Esophagus muscularis mucosa (tissue), 4 donors: ENCODE measurements around the gene ZNF536. TPM values are rescaled to one million over a fixed set of nuclear protein-coding genes. Genes with fewer than 3 reads are reported as not detected.

Source experiments
- DNase-seq: peaks from one replicate; pipeline ENCODE4 v3.0.0-alpha.2; 2017; ENCODE audit errors: extremely low spot score
- H3K27ac ChIP-seq, 4 donors: fragments of 200-600 bp; sonication (generic); replicated peaks in 1 of 4; 1 replicate in 3 of 4; 2 replicates in 1 of 4; pipeline ENCODE4 v1.5.1; 2016 to 2019; ENCODE audit warnings: mild to moderate bottlenecking in 1 of 4
- H3K27me3 ChIP-seq, 4 donors: fragments of 200-600 bp; sonication (generic); one replicate each; pipeline versions ENCODE4 v1.5.1 to v1.6.0; 2016 to 2019
- H3K36me3 ChIP-seq, 4 donors: fragments of 200-600 bp; sonication (generic); one replicate each; pipeline ENCODE4 v1.5.1; 2016 to 2019
- H3K4me1 ChIP-seq, 4 donors: fragments of 200-600 bp; sonication (generic); one replicate each; pipeline ENCODE4 v1.5.1; 2016 to 2019
- H3K4me3 ChIP-seq, 4 donors: fragments of 200-600 bp; sonication (generic); 1 replicate in 2 of 4; 2 replicates in 2 of 4; pipeline ENCODE4 v1.5.1; 2016 to 2019; ENCODE audit warnings: mild to moderate bottlenecking in 4 of 4, moderate library complexity in 1 of 4
- H3K9me3 ChIP-seq, 4 donors: fragments of 200-600 bp; sonication (generic); 1 replicate in 3 of 4; 2 replicates in 1 of 4; pipeline ENCODE4 v1.5.1; 2016 to 2019
- CTCF ChIP-seq, 3 experiments: fragments of 200-600 bp in 2 of 3; fragments of 450-650 bp in 1 of 3; sonication (generic) in 2 of 3; IDR thresholded peaks; one replicate each; pipeline ENCODE4 v1.5.1; 2017 to 2019; ENCODE audit warnings: antibody characterized with exemption in 3 of 3, mild to moderate bottlenecking in 2 of 3, moderate library complexity in 1 of 3
- EP300 ChIP-seq: sonication (generic); formaldehyde crosslinking; IDR thresholded peaks from one replicate; pipeline ENCODE4 v1.6.1; 2017; ENCODE audit warnings: antibody characterized with exemption
- POLR2A ChIP-seq: fragments of 450-650 bp; IDR thresholded peaks from one replicate; pipeline ENCODE4 v1.6.1; 2017; ENCODE audit warnings: antibody characterized with exemption, moderate library complexity, mild to moderate bottlenecking, low read depth
- POLR2AphosphoS5 ChIP-seq, 2 donors: sonication (generic); formaldehyde crosslinking; IDR thresholded peaks; one replicate each; pipeline ENCODE4 v1.6.1; 2017; ENCODE audit warnings: antibody characterized with exemption in 2 of 2
- WGBS: methylation state at CpG from one replicate; pipeline ENCODE4 v1.1.5; 2018; 5-methylcytosine and 5-hydroxymethylcytosine counted together
- intact Hi-C: fragments of 100-400 bp; cut with DNase I; formaldehyde crosslinking; loops from one replicate; pipeline ENCODE4 v1.15.1; 2023
- total RNA-seq, 4 donors: library from RNA; depleted of rRNA; stranded (reverse); fragments of >200 nt; gene quantifications; one replicate each; pipeline versions ENCODE4 v1.1.0 to v1.2.1, GENCODE V29; 2016

The ZNF536 gene
- total RNA-seq, 4 donors from 2014 or later = 2.5 to 7.3 (median 5.6) TPM

- TF ChIP-seq CTCF (IDR thresholded peaks at IDR 0.05) (no peak), POLR2A (no peak), POLR2AphosphoS5 (IDR thresholded peaks at IDR 0.05) (no peak), EP300 (no peak)
- intact Hi-C loops = no loop called here
- Histone ChIP-seq H3K4me1 (no peaks in the 10 kb centered on the region), H3K27ac (no peak overlapping the region), H3K36me3 (peaks cover 0 to 4% (median 0%) of the 10 kb centered on the region in 4 donors), H3K27me3 (peaks cover 0 to 33% (median 0%) of the 10 kb centered on the region in 4 donors), H3K9me3 (no peaks in the 10 kb centered on the region), H3K4me3 (no peak overlapping the region)
- 58% methylated on average over 12 of the region's 12 CpGs for WGBS
- no peak for DNase-seq
Observed at GRCh38 chr19:30439310-30439709, 67.1 kb downstream of the ZNF536 start.

GRCh38 chr19:30441011-30441410 lies 68.8 kb downstream of the ZNF536 start:
- no peak for DNase-seq
- Histone ChIP-seq H3K27me3 (peaks cover 0 to 50% (median 0%) of the 10 kb centered on the region in 4 donors), H3K9me3 (no peaks in the 10 kb centered on the region), H3K36me3 (peaks cover 0 to 4% (median 0%) of the 10 kb centered on the region in 4 donors), H3K27ac (no peak overlapping the region), H3K4me3 (no peak overlapping the region), H3K4me1 (no peaks in the 10 kb centered on the region)
- intact Hi-C loops = no loop called here
- TF ChIP-seq POLR2A (no peak), EP300 (no peak), POLR2AphosphoS5 (IDR thresholded peaks at IDR 0.05) (no peak)
- 75% methylated on average over 4 of the region's 4 CpGs for WGBS

DNA sequence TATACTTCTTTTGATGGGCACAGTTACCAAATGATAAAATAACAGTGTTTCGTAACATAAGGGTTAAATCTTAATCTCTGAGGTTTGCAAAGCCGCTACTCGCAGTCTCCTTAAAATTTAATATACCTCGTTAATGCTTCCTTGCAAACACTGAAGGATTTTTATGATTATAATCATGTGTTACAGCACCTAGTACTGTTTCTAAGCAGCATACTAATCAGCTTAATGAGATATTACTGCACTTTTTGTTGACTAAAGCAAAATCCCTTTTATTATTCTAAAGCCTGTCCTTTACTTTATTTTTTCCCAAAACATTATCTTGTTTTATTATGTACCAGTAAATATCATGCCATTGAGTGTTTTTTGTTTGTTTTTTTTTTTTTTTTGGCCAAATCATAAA lies 70.5 kb downstream of the ZNF536 start:
- Histone ChIP-seq H3K4me1 (no peaks in the 10 kb centered on the region), H3K27ac (no peak overlapping the region), H3K9me3 (no peaks in the 10 kb centered on the region), H3K36me3 (peaks cover 0 to 4% (median 0%) of the 10 kb centered on the region in 4 donors), H3K27me3 (peaks cover 0 to 50% (median 0%) of the 10 kb centered on the region in 4 donors), H3K4me3 (no peak overlapping the region)
- TF ChIP-seq POLR2AphosphoS5 (IDR thresholded peaks at IDR 0.05) (no peak), EP300 (no peak), POLR2A (no peak), CTCF (IDR thresholded peaks at IDR 0.05) (no peak)
- DNase-seq = no peak
- 83% methylated on average over 4 of the region's 4 CpGs for WGBS
- intact Hi-C loops = no loop called here

GRCh38 chr19:30443531-30444252 lies 71.5 kb downstream of the ZNF536 start:
- no peaks in the 10 kb centered on the region for H3K4me1 ChIP-seq
- H3K27ac ChIP-seq = no peak overlapping the region
- intact Hi-C loops = no loop called here
- peaks cover 0 to 50% (median 0%) of the 10 kb centered on the region in 4 donors for H3K27me3 ChIP-seq
- DNase-seq = no peak
- TF ChIP-seq EP300 = no peak
- no peak for TF ChIP-seq CTCF (IDR thresholded peaks at IDR 0.05)
- no peak for TF ChIP-seq POLR2AphosphoS5 (IDR thresholded peaks at IDR 0.05)
- no peak for TF ChIP-seq POLR2A
- no peak overlapping the region for H3K4me3 ChIP-seq
- WGBS = 94% methylated on average over 13 of the region's 50 CpGs
- no peaks in the 10 kb centered on the region for H3K9me3 ChIP-seq
- peaks cover 0 to 4% (median 0%) of the 10 kb centered on the region in 4 donors for H3K36me3 ChIP-seq

- intact Hi-C loops = no loop called here
- no peak for TF ChIP-seq POLR2A
- TF ChIP-seq POLR2AphosphoS5 (IDR thresholded peaks at IDR 0.05) = no peak
- TF ChIP-seq EP300 = no peak
- TF ChIP-seq CTCF (IDR thresholded peaks at IDR 0.05) = no peak
- H3K27ac ChIP-seq = no peak overlapping the region
- no peak for DNase-seq
- 94% methylated on average over 24 of the region's 37 CpGs for WGBS
- no peaks in the 10 kb centered on the region for H3K9me3 ChIP-seq
- H3K36me3 ChIP-seq = peaks cover 0 to 4% (median 0%) of the 10 kb centered on the region in 4 donors
- peaks cover 0 to under 1% (median 0%) of the 10 kb centered on the region in 4 donors for H3K4me1 ChIP-seq
- no peak overlapping the region for H3K4me3 ChIP-seq
- H3K27me3 ChIP-seq = peaks cover 0 to 49% (median 0%) of the 10 kb centered on the region in 4 donors
Observed at GRCh38 chr19:30444253-30444671, 72.1 kb downstream of the ZNF536 start.
